Smooth muscle cell of bladder (primary cell): ENCODE measurements around the gene POLD1. TPM values are rescaled to one million over a fixed set of nuclear protein-coding genes. Genes with fewer than 3 reads are reported as not detected.

Experiments used
- total RNA-seq: library from RNA; depleted of rRNA; stranded (reverse); fragments of >200 nt; gene quantifications from 2 replicates; pipeline ENCODE4 v1.2.3, GENCODE V29; 2014

Gene POLD1
- 12.2 and 13.2 TPM in 2 replicates for total RNA-seq

GRCh38 chr19:50383852-50384684, at the start of gene POLD1:
TSS of gene POLD1 (plus strand) at chr19:50384347. CDS start at chr19:50398852, 14,505 bp downstream.

GRCh38 chr19:50365434-50366306, 18.5 kb upstream of the POLD1 start, which contains the start of gene NAPSA:
TSS of gene NAPSA (minus strand) at chr19:50365639. CDS start at chr19:50365621, 18 bp downstream.

GRCh38 chr19:50376166-50377050, 7.7 kb upstream of the POLD1 start, which contains the start of gene NR1H2:
TSS of gene NR1H2 (plus strand) at chr19:50376457. CDS start at chr19:50377606, 1,149 bp downstream.

GRCh38 chr19:50418176-50419021, 34.3 kb downstream of the POLD1 start, which contains the start of gene SPIB:
TSS of gene SPIB (plus strand) at chr19:50418938. CDS start at chr19:50418963, 25 bp downstream.

GRCh38 chr19:50432221-50433028, 48.3 kb downstream of the POLD1 start, which contains the start of gene MYBPC2:
TSS of gene MYBPC2 (plus strand) at chr19:50432892. CDS start at chr19:50432954, 62 bp downstream.

Other genes starting within 250 kb of the POLD1 start
- not detected in 2 replicates for gene IZUMO2, start 221.1 kb upstream of the POLD1 start, total RNA-seq
- under 0.01 TPM in 1 of 2 replicates, not detected in the other for gene MYH14, start 180.7 kb upstream of the POLD1 start, total RNA-seq
- gene KCNC3, start 55.0 kb upstream of the POLD1 start, total RNA-seq = 0.09 TPM in 1 of 2 replicates, not detected in the other
- gene NAPSA, start 18.7 kb upstream of the POLD1 start, total RNA-seq = under 0.01 and 0.18 TPM in 2 replicates
- 79.9 and 95.2 TPM in 2 replicates for gene NR1H2, start 7.9 kb upstream of the POLD1 start, total RNA-seq
- not detected in 2 replicates for gene SPIB, start 34.6 kb downstream of the POLD1 start, total RNA-seq
- not detected in 2 replicates for gene MYBPC2, start 48.5 kb downstream of the POLD1 start, total RNA-seq
- gene EMC10, start 92.2 kb downstream of the POLD1 start, total RNA-seq = 30.2 and 33.5 TPM in 2 replicates
- 0.09 and 0.28 TPM in 2 replicates for gene GARIN5A, start 92.5 kb downstream of the POLD1 start, total RNA-seq
- 36.1 and 38.2 TPM in 2 replicates for gene JOSD2, start 126.8 kb downstream of the POLD1 start, total RNA-seq
- gene ASPDH, start 129.6 kb downstream of the POLD1 start, total RNA-seq = not detected in 2 replicates
- 0.14 and 0.18 TPM in 2 replicates for gene LRRC4B, start 184.1 kb downstream of the POLD1 start, total RNA-seq